22Rv1 (cell line): Measurements from ENCODE around the gene DTWD1.

Experiments used
- CTCF ChIP-seq: fragments of 450-650 bp; IDR thresholded peaks from 2 replicates; pipeline ENCODE4 v1.5.1; 2017; ENCODE audit warnings: mild to moderate bottlenecking
- ZFX ChIP-seq: fragments of 450-650 bp; IDR thresholded peaks from 2 replicates; pipeline ENCODE4 v1.6.1; 2017; ENCODE audit warnings: antibody characterized with exemption, borderline replicate concordance

- TF ChIP-seq CTCF, result no peak
- no peak for TF ChIP-seq ZFX
Measured at GRCh38 chr15:49645277-49645676, 24.4 kb downstream of the DTWD1 start.
